GM12878 (cell line): Measurements from ENCODE around the gene EME2.

Experiments
- ASH2L ChIP-seq: fragments of 300-600, 200-600 bp; sonication (generic); IDR thresholded peaks from 2 replicates; pipeline ENCODE4 v1.6.1; 2017; ENCODE audit warnings: low read depth, mild to moderate bottlenecking, borderline replicate concordance
- CREB1 ChIP-seq: IDR thresholded peaks from 2 replicates; pipeline ENCODE4 v1.6.1; 2012; ENCODE audit warnings: low read depth, mild to moderate bottlenecking, inconsistent platforms
- CTCF ChIP-seq, 3 experiments: IDR thresholded peaks in 2 of 3; conservative IDR thresholded peaks in 1 of 3; 2 replicates each; pipeline ENCODE4 v1.5.1; 2011; ENCODE audit warnings: low read depth in 3 of 3, low read length in 3 of 3, mild to moderate bottlenecking in 3 of 3, control low read depth in 2 of 3, moderate library complexity in 2 of 3, inconsistent platforms in 1 of 3, mixed read lengths in 1 of 3; ENCODE audit not compliant: control insufficient read depth in 2 of 3, insufficient read depth in 1 of 3; ENCODE audit errors: extremely low read depth in 1 of 3
- ESRRA ChIP-seq: IDR thresholded peaks from 2 replicates; pipeline ENCODE4 v1.6.1; 2012; ENCODE audit warnings: mild to moderate bottlenecking, low read length, improper control_type of control experiment
- EZH2 ChIP-seq: IDR thresholded peaks from 2 replicates; pipeline ENCODE4 v1.6.1; 2012; ENCODE audit warnings: low read depth, mild to moderate bottlenecking, control low read depth, inconsistent platforms, low read length, borderline replicate concordance; ENCODE audit not compliant: control insufficient read depth
- MTA2 ChIP-seq: fragments of 450-650 bp; IDR thresholded peaks from 2 replicates; pipeline ENCODE4 v1.6.1; 2016; ENCODE audit warnings: low read depth, mild to moderate bottlenecking, moderate library complexity
- PBX3 ChIP-seq: IDR thresholded peaks from 2 replicates; pipeline ENCODE4 v1.6.1; 2011; ENCODE audit warnings: mild to moderate bottlenecking, low read depth, low read length, moderate library complexity; ENCODE audit not compliant: insufficient replicate concordance
- POLR2A ChIP-seq: IDR thresholded peaks from 2 replicates; pipeline ENCODE4 v1.6.1; 2011; ENCODE audit warnings: low read depth, mild to moderate bottlenecking, low read length
- POLR2AphosphoS2 ChIP-seq: IDR thresholded peaks from 2 replicates; pipeline ENCODE4 v1.6.1; 2011; ENCODE audit warnings: low read depth, mild to moderate bottlenecking, low read length, improper control_type of control experiment, moderate library complexity
- RAD21 ChIP-seq: IDR thresholded peaks from 2 replicates; pipeline ENCODE4 v1.6.1; 2011; ENCODE audit warnings: mild to moderate bottlenecking, low read depth, low read length, moderate library complexity; ENCODE audit not compliant: insufficient read depth
- STAT3 ChIP-seq: IDR thresholded peaks from 2 replicates; pipeline ENCODE4 v1.6.1; 2011; ENCODE audit warnings: low read depth, low read length, improper control_type of control experiment
- TAF1 ChIP-seq: IDR thresholded peaks from 2 replicates; pipeline ENCODE4 v1.6.1; 2011; ENCODE audit warnings: mild to moderate bottlenecking, low read depth, low read length, borderline replicate concordance

- TF ChIP-seq EZH2 = no peak
- TF ChIP-seq RAD21 = no peak
- no peak for TF ChIP-seq POLR2AphosphoS2
- TF ChIP-seq MTA2 = no peak
- TF ChIP-seq TAF1 = no peak
- no peak for TF ChIP-seq CTCF (IDR thresholded peaks at IDR 0.05 in 2 of 3, conservative IDR thresholded peaks at IDR 0.05 in 1 of 3; ENCODE audit: control insufficient read depth in 2 of 3, extremely low read depth in 1 of 3, insufficient read depth in 1 of 3, low read depth in 3 of 3, low read length in 3 of 3)
- TF ChIP-seq ESRRA = no peak
- no peak for TF ChIP-seq PBX3
- TF ChIP-seq CREB1 = no peak
- TF ChIP-seq POLR2A = no peak
- TF ChIP-seq ASH2L = no peak
- no peak for TF ChIP-seq STAT3
These were observed 28.2 kb upstream of the EME2 start for GRCh38 chr16:1744338-1744840.
